Activated effector memory CD4-positive, alpha-beta T cell treated with Interleukin-2 at 50 U/mL for 16 hours (primary cell): ENCODE data around the gene RAD51B.

Experiments
- DNase-seq: peaks from one replicate; pipeline ENCODE4 v3.0.0-alpha.2; 2020

RAD51B gene

DNA sequence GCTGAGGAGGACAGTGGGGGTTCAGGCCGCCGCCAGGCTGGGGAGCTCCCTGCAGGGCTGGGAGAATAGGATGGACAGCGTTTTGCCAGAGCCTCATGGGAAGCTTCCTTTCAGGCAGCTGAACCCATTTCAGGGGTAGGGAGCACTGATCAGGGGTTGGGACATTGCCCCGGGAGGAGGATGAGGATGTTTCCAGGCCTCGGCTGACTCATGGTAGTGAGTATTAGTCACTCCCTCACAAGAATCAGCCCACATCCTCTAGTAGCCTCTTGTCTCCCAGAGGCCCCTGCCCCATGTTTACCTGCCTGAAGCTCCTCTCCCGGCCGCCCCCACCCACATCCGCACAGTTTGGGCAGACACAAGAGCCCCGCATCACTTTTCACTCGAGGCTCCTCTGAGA, 883.5 kb downstream of the RAD51B start:
- no peak for DNase-seq

DNA sequence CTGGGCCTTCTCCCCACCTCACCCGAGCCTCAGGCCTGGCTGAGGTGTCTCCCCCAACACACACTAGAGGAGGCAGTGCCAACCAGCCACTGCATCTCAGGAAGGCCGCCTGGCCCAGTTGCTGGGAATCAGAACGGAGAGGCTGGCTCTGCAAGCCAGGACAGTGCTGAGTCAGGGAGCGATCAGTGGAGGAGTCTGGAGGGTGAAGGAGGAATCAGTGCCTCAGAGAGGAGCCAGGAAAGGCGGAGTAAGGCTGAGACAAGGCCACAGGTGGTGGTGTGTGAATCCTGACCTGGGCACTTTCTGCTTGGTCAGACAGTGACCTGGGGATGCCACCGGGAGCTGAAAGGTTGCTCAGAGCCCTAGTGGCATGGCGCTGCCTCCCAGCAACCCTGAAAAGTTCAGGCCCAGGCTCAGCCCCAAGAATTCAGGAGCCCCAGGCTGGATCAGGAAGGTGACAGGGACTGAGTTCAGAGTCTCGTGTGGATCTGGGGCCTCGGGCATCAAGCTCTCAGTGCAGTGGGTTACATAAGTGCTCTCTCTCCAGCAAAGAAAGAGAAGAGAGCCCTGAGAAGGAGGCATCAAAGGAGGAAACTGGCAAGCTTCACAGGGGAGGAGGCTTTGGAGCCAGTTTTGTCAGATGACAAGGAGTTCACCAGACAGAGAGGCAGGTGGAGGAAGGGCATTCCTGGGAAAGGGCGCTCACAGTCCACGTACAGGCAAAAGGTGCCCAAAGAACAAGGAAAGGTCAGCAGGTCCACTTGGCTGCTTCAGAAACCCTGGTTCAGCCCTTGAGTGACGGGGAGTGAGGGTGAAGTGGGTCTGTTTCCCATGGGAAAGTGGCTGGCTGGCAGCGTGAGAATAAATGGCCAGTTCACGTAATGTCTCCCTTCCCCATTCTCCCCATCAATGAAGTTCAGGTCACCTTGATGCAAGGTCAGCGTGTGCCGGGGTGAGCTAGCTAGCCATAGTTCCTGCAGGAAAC, 885.4 kb downstream of the RAD51B start:
- no peak for DNase-seq

DNA sequence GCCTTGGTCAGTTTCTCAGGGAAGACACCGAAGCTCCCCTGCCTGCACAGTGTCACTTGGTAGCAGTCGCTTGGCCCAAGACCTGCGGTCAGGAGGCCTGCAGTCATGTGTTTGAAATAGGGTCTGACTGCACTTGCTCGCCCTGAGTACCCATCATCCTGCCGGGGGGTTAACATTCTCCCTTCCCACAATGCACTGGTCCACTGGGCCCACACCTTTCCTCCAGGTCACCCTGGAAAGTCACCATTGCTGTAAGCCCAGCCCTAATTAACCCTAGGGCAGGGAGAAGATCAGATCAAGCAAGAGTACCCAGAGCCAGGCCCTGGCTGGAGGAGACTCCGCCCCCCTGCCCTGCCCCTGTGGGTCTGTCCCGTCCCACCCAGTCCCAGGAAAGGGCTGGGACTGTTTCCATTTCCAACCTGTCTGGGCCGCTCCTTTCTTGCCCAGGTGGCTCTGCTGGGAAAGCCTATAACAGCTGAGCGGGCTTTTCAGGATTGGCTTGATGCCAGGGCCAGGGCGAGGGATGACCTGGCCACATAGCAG, 886.2 kb downstream of the RAD51B start:
- no peak for DNase-seq

DNA sequence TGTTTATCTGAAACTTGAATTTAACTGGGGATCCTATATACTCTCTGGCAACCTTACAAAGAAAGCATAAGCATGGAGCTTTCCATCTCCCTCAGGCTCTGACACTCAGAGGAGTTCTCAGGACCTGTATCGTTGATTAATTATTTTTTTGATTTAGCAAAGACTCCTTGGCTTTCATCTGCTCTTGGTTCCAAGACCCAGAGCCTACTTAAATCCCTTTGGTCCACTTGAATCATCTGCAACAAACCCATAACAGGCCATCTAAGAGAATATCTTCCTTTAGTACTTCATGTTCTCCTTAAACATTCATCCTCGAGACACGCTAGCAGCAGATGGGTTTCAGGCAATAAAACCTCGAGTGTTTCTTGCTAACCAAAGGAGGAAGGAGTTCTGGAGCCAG, 887.9 kb downstream of the RAD51B start:
- DNase-seq: no peak

DNA sequence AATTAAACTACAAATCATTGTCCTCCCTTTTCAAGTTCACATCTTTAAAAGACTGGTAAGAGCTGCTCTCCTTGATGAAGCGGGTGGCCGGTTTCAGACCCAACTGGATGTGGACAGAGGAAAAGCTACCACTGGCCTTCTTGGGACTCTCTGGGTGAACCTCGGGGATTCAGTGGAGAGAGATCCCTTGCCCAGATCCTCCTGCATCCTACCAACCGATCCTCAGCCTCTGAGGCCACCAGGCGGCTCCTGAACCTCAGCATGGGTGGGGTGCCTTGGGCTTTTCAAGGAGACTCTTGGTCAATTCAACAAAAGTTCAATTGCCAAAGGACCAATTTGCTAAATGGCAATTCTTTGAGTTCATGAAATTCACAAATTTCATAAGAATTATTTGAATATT, 888.8 kb downstream of the RAD51B start:
- DNase-seq: no peak

DNA sequence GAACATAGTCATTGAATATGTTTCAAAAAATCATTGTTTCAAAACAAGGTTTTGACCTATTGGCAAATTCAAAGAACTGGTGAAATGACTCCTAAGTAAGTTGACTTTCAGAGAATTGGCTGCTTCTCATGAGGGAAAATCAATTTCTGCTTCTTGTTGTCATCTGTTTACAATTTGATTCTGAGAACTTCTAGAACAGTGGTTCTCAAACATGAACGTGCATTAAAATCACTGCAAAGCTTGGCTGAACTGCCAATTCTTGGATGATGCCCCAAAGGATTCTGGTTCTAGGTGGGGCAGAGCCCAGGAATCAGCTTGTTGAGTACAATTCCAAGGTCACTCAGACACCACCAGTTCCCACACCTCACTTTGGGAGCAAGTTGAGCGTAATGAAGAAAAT, 889.4 kb downstream of the RAD51B start:
- DNase-seq: no peak

DNA sequence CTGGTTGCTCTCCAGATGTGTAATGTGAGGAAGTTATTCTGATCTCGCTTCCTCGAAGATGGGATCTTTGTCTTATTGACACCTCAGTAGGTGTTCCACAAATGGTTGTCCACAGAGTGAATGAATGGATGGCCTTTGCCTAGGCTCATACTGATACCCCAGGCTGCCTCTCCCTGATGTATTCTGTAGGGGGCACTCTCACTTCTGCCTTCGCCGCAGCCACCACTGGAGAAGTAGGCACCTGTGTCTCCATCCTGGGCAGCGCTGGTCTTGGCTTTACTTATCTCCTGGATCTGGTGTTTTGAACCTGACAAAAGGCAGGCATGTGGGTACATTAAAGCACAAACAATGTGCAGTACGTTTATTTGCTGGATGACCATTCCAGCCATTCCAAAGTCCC, 891.2 kb downstream of the RAD51B start:
- DNase-seq: no peak

DNA sequence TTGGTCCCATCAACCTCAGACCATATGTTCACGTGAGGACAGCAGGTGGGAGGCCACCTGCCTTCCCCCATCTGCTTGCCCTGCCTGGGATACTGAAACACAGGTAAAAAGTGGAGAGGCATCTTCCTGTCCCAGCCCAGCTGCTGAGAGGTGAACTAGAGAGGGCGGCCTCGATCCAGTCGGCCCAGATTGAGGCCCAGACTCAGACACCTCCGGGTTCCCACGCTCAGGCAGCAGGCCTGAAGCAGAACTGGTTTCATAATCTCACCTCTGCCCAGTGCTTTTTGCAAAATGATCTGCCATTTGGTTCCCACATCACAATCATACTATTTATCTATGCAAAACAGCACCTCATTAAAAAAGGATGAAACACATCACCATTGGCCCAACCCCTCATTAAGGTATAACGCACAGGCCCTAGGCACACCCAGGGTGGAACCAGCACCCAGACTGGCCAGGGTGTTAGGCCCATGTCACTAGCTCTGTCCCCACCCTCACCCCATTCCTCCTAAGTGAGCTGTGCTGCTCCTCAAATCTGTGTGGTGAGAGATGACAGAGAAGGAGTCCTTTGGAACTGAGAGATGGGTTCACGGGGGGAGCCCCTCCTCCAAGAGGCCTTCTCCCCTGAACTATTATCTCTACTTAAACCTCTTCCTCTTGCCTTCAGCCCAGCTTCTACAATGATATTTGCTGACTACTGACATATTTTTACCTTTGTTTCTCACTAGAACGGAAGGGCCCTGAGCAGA, 892.2 kb downstream of the RAD51B start:
- DNase-seq: no peak

DNA sequence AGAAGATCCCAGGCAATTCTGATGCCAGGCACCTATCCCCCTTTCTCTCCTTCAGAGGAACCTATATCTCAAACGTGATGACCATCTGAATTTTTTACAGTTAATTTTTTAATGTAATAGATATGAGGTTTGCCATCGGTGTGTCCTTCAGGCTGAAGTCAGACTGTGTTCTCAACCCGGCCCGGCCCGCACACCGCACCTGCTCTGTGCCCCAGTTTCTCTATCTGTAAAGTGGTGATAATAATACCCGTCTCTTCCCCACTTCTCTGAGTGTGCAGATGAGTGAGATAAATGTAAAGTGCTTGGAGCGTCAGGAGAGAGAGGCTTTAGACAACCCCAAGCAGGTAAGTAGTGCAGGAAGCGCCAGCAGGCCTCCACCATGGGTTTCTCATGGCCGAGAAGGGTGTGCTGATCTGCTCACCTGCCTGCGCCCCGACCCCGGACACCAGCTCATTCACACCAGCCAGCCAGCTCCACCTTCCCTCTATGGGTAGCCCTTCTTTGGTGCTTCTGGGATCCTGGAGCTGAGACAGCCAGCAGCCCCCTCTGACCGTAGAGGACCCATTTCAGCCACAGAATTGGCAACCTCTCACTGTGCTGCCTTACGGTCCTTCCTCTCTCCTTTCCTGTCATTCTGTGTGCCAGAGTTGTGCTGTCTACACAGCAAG, 893.3 kb downstream of the RAD51B start:
- DNase-seq: no peak

DNA sequence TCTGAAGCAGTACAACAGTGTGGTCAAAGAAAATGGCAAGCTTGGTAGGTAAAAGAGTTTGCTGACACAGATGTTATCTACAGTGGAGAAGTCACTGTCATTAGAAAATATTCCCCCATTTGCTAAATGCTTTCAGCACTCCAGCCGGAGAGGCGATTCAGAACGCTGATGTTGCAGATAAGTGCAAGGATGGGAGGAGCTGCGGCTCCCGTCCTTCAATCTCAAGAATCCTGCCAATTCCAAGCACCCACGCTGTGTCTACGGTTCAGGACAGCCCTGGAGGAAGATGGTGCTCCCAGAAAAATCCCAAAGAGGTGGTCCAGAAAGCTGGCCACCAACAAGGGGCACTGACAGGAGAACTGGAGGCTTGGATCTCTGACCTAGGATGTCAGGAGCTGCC, 894.2 kb downstream of the RAD51B start:
- DNase-seq: no peak

DNA sequence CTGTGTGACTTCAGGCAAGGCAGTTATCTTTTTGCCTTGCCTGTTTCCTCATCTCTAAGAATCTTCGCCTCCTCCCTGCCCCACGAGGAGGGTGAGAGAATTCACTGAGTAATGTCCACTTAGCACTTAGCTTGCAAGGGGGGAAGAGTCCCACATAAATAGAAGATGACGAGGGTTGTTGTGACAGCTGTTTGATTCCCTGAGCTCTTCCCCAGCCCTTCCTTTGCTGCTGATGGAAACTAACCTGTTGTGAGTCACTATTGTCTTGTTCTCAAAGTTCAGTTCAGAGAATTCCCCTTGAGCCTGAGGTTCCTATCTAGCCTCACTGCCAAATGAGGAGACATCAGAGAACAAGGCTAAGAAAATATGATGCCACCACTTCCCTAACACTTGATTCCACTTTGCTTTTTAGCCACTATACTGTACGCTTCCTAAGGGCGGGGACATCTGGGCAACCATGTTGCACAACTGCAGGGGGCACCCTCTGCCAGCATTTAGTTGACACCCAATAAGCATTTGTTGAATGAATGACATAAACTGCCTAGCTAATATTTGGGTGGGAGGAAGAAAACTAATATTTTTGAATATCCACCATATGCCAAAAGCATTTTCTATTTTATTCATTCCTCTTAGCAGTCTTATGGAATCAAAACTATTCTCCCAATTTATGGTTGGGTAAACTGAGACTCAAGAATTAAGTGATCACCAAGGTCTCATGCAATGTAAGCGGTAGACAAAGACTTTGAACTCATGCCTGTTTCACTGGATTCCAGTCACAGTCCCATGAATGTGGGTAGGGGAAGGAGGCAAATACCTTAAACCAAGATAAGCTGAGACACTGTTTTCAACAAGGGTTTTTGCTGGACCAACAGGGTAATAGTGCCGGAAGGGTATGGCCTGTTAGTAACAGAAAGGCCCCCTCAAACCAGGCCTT, 895.7 kb downstream of the RAD51B start:
- DNase-seq: no peak

DNA sequence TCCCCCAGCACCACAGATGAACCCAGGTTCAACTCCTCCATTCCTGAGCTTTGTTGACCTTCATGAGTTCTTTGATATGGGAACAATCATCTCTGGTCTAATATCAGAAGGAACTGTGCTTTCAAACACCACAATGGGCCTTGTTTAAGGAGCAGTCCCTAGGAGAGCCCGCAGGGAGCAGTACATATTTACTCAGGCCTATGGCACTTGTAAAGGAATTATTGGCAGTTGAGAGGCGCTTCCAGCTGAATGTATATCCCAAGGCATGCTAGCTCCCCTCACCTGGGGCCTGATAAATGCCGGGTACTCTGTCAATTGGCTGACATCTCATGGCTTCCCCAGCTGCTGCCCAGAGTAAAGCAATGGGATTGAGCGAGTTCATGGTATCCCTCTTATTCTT, 897.1 kb downstream of the RAD51B start:
- DNase-seq: no peak

DNA sequence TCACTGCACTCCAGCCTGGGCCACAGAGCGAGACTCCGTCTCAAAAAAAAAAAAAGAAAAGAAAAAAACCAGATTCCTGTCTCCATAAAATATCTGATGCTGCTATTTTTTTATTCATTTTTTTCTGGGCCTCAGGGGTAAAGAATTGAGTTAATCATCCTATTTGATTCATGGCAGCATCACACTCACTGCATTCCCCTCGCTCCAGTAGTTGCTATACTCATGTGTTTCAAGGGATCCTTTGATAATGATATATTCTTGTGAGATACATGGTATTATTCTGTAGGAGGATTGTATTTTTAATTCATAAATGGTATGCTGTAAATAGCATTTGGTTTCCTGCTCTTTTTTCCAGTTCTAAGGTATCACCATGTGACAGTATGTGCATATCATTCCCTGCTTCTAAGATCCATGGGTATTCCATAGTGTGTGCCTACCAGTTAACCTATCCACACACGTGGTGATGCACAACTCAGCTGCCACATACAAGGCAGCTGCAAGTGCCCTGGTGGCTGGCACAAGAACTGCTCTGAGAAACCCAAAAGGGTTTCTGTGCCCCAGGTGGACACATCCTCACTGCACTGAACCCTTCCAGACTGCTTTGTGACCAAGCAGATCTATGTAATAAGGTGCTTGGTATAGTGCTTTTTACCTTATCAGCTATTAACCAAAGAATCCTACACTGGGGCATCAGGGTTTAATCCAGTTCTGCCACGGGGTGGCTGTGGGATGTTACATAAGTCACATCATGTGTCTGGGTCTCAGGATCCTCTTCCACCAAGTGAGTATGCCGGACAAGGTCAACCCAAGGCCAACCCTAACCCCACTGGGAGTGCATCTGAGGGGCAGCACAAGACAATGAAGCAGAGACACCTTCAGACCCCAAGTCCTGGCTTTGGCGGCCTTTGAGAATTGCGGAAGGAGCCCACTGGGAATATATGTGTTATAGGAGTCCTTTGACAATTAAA, 898.7 kb downstream of the RAD51B start:
- DNase-seq: no peak

DNA sequence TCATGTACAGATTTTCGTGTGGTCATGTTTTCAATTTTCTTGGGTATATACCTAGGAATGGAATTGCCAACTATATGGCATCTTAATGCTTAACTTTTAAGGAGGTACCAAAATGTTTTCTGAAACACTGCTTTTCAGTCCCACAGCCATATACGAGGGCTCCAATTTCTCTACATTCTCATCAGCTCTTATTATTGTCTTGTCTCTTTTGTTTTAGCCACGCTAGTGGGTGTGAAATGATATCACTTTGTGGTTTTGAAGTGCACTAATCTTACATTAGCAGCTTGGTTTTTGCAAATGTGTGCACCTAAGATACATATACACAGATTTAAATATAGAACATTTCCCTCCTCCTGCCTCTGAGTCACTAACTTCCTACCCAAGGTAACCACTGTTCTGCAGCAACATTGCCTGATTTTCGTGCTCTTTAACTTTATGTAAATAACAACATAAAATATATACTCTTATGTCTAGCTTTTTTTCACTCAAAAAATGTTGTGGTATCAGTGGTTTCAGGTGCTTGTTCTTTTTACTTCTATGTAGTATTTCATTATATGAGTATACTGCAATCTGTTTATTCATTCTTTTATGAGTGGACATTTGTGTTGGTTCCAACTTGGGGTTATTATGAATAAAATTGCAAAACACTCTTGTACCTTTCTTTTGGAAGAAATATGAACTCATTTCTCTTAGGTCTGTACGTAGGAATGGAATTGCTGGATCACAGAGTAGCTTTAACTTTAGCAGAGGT, 900.2 kb downstream of the RAD51B start:
- no peak for DNase-seq

DNA sequence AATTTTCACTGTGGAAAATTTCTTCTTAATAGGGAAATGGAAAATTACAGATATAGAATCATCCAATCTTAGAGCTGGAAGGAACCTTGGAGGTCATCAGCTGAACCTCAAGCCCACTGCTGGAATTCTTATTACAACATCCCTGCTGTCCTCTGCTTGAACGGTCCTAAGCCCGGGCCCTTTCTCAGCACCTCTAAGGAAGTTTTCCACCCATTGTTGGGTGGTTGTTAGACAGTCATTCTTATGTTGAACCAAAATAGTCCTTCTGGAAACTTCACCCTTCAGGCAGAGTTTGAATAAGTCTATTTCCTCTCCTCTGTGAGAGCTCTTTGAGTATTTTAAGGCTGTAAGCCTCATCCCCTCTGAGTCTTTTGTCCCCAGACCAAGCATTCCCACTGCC, 902.6 kb downstream of the RAD51B start:
- no peak for DNase-seq

DNA sequence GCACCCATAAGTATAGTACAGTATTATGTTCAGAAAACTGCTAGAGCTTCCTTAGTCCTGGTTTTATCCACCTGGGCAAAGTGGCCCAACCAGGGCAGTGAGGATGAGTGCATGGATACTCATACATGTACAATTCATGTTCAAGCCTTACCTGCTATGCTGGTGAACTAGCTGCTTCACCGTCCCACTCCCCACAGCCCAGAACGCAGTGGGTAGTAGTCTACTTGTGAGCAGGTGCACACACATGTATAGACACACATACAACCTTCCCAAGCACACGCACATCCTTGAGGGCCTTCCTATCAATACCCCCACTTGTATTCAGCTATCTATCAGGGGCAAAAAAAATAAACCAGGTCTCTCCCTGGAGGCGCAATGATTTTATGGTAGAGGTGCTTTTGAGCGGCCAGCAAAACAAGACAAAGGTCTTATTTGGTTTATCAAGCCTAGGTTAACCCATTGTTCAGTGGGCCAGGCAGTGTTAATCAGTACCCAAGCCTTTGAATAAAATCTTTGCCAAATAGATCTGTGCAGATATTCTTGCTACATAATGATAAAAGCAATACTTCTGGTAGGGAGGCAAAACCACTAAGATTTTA, 903.5 kb downstream of the RAD51B start:
- DNase-seq: no peak

DNA sequence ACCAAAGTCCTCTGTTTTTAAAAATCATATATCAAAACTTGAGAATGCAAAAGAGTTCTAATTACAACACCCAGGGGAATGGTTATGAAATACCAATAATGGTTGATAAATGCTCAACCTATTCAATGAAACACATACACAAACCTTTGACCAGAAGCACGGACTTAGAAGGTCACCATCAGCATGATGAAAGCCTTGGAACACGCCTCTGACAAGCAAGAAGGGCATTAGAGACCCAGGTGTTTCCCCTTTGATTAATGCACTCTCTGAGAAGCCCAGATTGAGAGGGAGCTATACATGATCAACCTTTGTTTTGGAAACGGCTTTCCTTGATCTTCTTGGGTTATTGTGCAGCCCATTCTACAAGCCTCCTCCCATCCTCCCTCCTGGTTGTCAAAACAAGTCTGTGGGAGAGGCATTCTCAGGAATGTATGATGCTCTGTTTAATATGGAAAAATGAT, 904.3 kb downstream of the RAD51B start:
- no peak for DNase-seq

DNA sequence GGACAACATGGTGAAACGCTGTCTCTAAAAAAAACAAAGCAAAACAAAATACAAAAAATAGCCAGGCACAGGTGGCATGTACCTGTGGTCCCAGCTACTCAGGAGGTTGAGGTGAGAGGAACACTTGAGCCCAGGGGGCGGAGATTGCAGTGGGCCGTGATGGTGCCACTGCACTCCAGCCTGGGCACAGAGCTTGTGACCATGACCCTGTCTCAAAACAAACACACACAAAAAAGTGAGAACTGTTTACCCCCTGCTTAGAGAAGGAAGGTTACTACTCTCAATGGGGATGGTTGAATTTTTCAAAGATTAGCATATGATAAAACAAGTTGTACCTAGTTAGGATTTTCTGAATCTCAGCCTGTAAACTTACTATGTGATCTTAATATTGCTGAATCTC, 905.3 kb downstream of the RAD51B start:
- no peak for DNase-seq

DNA sequence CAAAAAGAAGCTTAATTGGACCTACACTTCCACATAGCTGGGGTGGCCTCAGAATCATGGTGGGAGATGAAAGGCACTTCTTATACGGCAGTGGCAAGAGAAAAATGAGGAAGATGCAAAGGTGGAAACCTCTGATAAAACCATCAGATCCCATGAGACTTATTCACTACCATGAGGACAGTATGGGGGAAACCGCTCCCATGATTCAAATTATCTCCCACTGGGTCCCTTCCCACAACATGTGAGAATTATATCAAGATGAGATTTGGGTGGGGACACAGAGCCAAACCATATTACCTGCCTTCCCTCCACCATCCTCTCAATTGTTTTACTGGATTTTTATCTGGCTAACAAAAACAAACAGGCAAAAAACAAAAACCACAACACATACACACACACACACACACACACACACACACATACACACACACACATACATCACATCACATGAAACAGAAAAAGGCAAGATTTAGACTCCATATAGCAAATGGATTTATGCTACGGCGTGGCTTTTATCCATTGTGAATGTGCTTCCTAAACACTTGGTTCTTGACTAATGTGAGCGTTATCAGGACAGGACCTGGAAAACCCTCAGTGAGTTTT, 906.6 kb downstream of the RAD51B start:
- no peak for DNase-seq
